ENCODE results near the gene RBM44.

The RBM44 gene

DNA sequence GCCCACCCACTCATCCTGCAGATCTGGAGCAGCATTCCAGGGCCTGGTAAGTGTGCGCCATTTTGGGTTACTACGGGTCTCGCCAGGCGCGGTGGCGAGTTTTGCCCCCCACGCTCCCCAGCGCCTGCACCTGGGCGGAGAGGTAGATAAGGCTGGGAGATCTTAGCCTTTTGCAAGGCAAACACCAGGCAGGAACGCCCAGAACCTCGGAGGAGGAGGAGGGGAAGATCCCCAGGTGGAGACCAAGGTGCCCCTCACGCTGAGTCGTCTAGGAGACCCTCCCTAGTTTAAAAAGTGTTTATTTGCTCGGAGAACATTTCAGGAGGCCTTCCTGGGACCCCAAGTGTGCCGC lies 60.5 kb downstream of the RBM44 start:
- H3K27ac ChIP-seq: peak overlapping the region; percentile 75
- DNase-seq (ENCODE audit: low spot score): no peak
- TF ChIP-seq, protein P1, sequence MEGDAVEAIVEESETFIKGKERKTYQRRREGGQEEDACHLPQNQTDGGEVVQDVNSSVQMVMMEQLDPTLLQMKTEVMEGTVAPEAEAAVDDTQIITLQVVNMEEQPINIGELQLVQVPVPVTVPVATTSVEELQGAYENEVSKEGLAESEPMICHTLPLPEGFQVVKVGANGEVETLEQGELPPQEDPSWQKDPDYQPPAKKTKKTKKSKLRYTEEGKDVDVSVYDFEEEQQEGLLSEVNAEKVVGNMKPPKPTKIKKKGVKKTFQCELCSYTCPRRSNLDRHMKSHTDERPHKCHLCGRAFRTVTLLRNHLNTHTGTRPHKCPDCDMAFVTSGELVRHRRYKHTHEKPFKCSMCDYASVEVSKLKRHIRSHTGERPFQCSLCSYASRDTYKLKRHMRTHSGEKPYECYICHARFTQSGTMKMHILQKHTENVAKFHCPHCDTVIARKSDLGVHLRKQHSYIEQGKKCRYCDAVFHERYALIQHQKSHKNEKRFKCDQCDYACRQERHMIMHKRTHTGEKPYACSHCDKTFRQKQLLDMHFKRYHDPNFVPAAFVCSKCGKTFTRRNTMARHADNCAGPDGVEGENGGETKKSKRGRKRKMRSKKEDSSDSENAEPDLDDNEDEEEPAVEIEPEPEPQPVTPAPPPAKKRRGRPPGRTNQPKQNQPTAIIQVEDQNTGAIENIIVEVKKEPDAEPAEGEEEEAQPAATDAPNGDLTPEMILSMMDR (conservative IDR thresholded peaks at IDR 0.05; ENCODE audit: low read depth): no peak
- CTCF ChIA-PET: interaction anchor here (0.5 to 1.6 kb wide), 16 partner anchors 14 to 405 kb away, joined by 3 to 9 read pairs (median 4); no protein-coding TSS in a partner anchor
- POLR2A ChIA-PET (ENCODE audit: low non-redundant PET): no interaction called here

DNA sequence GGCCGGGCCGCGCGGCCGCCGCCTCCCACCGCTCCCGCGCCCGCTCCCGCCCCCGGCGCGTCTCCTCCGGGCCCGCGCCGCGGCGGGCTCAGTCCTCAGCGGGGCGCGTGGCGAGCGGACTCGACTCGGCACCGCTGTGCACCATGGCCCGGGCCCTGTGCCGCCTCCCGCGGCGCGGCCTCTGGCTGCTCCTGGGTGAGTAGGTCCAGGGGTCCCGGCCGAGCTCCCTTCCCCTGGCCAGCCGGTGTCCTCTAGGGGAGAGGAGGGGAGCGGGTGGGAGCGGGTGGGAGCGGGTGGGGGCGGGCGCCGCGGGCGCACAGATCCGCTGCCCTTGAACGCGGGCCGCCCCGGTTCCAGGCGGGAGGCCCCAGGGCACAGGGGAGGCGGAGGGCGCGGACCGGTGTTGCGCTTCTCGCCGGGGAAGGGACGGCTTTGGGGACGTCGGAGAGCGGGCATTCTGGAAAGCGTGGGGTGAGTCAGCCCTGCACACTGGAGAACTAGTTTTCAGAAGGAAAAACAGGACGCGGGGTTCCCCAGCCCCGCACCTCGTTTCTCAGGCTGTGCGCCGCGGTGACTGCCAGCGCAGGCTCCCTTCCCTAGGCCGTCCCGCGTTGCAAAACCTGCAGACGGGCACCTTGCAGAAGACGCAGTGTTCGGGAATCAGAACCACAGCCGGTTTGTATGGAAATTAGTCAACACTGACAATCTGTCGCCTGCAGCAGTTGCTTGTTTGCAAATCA lies 61.1 kb downstream of the RBM44 start, which contains the start of gene RAMP1:
Gene RAMP1, plus strand, starts transcription at position 91 of the 740 bp plus-strand sequence. Its CDS starts 53 bp downstream, at position 144.
- DNase-seq (ENCODE audit: low spot score): no peak
- peak within 1 kb of the TSS; percentile 75 for H3K27ac ChIP-seq
- TF ChIP-seq, protein P1 (conservative IDR thresholded peaks at IDR 0.05; ENCODE audit: low read depth): no peak
- POLR2A ChIA-PET (ENCODE audit: low non-redundant PET): no interaction called here
- CTCF ChIA-PET: interaction anchor here (0.6 to 0.9 kb wide), 3 partner anchors 122 to 288 kb away, joined by 3 read pairs; no protein-coding TSS in a partner anchor

DNA sequence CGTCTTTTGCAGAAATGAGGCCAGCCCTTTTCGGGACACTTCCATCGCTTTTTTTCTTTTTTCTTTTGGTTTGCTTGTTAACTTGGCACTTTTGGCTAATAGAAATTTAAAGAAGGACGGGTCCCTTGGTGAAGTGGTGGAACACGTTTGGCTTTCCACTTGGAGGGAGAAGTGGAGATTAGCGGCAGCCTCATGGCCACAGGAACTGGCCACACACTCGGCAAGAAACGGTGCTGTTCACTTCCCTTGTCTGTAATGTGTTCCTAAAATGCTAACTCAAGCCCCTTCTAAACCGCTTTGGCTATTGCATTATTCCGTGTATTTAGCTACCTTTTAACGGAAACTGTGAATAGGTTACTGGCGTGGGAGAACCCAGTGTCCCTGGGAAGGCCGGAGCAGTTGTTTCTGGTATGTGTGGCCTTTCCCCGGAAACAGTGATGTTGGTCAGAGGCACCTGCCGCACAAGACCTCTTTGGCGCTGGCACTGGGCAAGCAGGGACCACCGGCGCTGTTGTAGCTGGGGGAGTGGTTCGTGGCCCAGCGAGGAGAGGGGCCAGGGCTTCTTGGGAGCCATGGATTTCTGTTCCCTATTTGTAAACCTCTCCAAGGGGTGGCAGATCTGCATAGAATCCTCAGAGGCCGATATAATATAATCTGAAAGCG lies 61.8 kb downstream of the RBM44 start:
- ChIA-PET POLR2A (ENCODE audit: low non-redundant PET) (no interaction called here), CTCF (interaction anchor here (0.9 kb wide), 1 partner anchor 139 kb away, joined by 3 read pairs; no protein-coding TSS in a partner anchor)
- TF ChIP-seq, protein P1 (conservative IDR thresholded peaks at IDR 0.05; ENCODE audit: low read depth): no peak
- DNase-seq (ENCODE audit: low spot score): no peak
- peak overlapping the region; percentile 75 for H3K27ac ChIP-seq

DNA sequence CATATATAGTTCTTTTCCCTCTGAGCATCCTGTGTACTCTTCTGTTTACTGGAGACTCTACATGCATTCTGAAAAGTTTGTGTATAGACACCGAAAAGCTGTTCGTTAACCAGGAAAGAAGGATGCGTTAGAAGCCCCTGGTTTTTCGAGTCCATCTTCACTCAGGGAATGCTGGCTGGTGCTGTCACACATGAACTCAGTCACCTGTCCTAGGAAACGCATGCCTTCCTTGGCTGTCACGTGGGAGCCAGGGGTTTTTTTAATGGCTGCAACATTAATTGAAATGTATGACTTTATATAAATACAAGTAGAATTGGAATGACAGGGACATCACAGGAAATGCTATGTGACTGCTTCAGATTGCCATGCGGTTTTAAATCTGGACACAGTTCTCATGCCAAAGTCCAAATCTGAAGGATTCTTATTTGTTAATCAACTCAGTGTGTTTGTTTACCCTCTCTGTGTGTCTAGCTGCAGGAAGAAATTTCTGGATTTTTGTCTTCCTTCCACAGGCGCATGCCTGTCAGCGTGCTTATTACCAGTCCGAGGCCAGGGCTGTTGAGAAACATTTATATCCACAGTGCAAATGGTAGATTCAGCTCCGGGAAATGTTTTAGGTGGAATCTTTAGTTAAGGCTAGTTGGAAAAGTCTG lies 63.4 kb downstream of the RBM44 start:
- TF ChIP-seq, protein P1 (conservative IDR thresholded peaks at IDR 0.05; ENCODE audit: low read depth): no peak
- peak overlapping the region; percentile 91 for H3K27ac ChIP-seq
- no peak for DNase-seq (ENCODE audit: low spot score)
- CTCF ChIA-PET: interaction anchor here (0.5 to 0.6 kb wide), 2 partner anchors 349 to 709 kb away, joined by 3 to 7 read pairs; no protein-coding TSS in a partner anchor
- POLR2A ChIA-PET (ENCODE audit: low non-redundant PET): no interaction called here

DNA sequence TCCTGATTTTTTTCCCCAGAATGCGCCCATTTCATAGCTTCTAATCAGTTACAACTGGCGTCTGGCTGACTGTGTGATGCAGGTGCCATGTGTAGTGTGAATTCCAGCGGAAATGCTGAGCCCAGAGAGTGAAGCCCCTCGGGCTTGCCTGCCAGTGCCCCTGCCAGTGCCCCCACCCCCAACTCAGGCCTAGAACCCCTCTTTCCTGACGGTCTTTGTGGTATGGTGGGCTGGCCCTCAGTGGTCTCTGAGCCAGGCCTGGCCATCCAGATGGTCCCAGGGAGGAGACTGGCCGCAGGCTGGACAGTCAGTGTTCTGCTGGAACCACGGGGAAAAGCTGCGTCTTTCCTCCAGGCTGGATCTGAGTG lies 63.9 kb downstream of the RBM44 start:
- H3K27ac ChIP-seq: peak overlapping the region; percentile 91
- CTCF ChIA-PET: no interaction called here
- TF ChIP-seq, protein P1 (conservative IDR thresholded peaks at IDR 0.05; ENCODE audit: low read depth): no peak

DNA sequence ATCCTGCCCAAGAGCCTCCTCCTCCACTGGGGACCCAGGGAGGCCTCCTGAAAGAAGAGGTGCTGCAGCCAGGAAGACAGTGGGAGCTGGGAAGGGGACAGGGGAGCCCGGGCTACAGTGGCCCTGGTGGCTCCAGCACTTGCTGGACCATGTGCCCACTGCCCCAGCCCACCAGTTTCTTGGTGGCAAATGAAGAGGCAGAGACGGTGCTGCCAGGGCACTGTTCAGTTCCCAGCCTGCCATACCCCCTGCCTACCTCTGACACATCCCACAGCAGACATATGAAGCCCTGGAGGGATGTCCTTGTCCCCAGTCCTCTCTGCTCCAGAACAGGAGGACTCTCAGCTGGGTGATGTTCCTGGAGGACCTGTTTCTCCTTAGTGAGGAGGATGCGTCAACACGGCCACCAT lies 64.5 kb downstream of the RBM44 start:
- no peak for DNase-seq (ENCODE audit: low spot score)
- TF ChIP-seq, protein P1 (conservative IDR thresholded peaks at IDR 0.05; ENCODE audit: low read depth): no peak
- peak overlapping the region; percentile 91 for H3K27ac ChIP-seq
- CTCF ChIA-PET: no interaction called here
- POLR2A ChIA-PET (ENCODE audit: low non-redundant PET): no interaction called here

More for the DNA sequence above, 63.9 kb downstream of the RBM44 start:
- no peak for DNase-seq (ENCODE audit: low spot score)
- POLR2A ChIA-PET (ENCODE audit: low non-redundant PET): no interaction called here

Measured in RWPE1 (cell line).